ENCODE data around the gene ATXN7.

DNA sequence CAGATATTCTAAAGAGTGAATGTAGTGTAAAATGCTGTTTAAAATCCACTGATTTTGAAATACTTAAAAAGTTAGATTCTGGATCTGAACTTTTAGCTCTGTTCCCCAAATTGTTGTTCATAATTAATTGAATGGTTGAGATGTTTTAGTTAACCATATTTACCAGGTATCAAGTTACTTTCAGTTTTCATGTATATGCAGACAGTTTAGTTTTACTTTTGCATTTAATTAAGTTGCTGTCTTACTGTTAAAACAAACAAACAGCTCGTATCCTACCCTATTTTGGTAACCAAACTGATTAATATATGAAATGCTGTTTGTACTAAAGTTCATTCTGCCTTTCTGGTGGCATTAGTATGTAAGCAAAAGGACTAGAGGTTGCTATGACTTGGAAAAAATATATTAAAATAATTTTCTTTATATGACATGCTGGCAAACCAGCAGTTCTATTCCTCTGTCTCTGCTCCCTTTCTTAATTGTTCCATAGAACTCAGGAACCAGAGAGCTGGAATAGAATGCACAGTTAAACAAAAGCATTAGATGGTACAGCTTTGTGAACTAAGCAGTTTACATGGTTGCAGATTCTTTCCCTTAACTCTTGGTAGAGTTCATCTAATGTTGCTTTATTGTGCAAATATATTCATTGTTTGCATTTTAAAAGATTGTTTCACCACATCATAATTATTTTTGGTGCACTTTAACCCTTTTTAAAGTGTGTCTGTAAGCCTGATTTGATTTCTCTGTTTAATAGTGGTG is 88.0 kb downstream of the ATXN7 start:
- TF ChIP-seq, protein P1, sequence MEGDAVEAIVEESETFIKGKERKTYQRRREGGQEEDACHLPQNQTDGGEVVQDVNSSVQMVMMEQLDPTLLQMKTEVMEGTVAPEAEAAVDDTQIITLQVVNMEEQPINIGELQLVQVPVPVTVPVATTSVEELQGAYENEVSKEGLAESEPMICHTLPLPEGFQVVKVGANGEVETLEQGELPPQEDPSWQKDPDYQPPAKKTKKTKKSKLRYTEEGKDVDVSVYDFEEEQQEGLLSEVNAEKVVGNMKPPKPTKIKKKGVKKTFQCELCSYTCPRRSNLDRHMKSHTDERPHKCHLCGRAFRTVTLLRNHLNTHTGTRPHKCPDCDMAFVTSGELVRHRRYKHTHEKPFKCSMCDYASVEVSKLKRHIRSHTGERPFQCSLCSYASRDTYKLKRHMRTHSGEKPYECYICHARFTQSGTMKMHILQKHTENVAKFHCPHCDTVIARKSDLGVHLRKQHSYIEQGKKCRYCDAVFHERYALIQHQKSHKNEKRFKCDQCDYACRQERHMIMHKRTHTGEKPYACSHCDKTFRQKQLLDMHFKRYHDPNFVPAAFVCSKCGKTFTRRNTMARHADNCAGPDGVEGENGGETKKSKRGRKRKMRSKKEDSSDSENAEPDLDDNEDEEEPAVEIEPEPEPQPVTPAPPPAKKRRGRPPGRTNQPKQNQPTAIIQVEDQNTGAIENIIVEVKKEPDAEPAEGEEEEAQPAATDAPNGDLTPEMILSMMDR (IDR thresholded peaks at IDR 0.05): no peak
- TF ChIP-seq POLR2A (IDR thresholded peaks at IDR 0.05): no peak

Measured in breast epithelium (tissue), 3 donors.